ENCODE results near the gene FRMD4B.

Gene FRMD4B

GRCh38 chr3:69403454-69403853, 17.6 kb upstream of the FRMD4B start:
- DNase-seq = no peak

- DNase-seq = no peak
These were observed 14.8 kb upstream of the FRMD4B start for GRCh38 chr3:69400683-69401082.

GRCh38 chr3:69392850-69393249, 7.0 kb upstream of the FRMD4B start:
- no peak for DNase-seq

GRCh38 chr3:69392415-69392814, 6.5 kb upstream of the FRMD4B start:
- DNase-seq = no peak

- DNase-seq = no peak
These were observed 5.7 kb upstream of the FRMD4B start for GRCh38 chr3:69391554-69391953.

- DNase-seq = no peak
These were observed 4.9 kb upstream of the FRMD4B start for GRCh38 chr3:69390771-69391170.

GRCh38 chr3:69389520-69390248, 3.8 kb upstream of the FRMD4B start:
- DNase-seq = no peak

GRCh38 chr3:69388241-69388640, 2.4 kb upstream of the FRMD4B start:
- DNase-seq = no peak

GRCh38 chr3:69386556-69387385, 883 bp upstream of the FRMD4B start:
- no peak for DNase-seq

- no peak for DNase-seq
These were observed 665 bp downstream of the FRMD4B start for GRCh38 chr3:69385123-69385722.

GRCh38 chr3:69384326-69384725, 1.6 kb downstream of the FRMD4B start:
- no peak for DNase-seq

- no peak for DNase-seq
These were observed 6.2 kb downstream of the FRMD4B start for GRCh38 chr3:69379661-69380060.

GRCh38 chr3:69378112-69378802, 7.6 kb downstream of the FRMD4B start:
- DNase-seq = no peak

- no peak for DNase-seq
These were observed 8.6 kb downstream of the FRMD4B start for GRCh38 chr3:69377262-69377661.

GRCh38 chr3:69376731-69377130, 9.2 kb downstream of the FRMD4B start:
- no peak for DNase-seq

GRCh38 chr3:69371816-69372215, 14.1 kb downstream of the FRMD4B start:
- DNase-seq = no peak

GRCh38 chr3:69370901-69371301, 15.0 kb downstream of the FRMD4B start:
- DNase-seq = no peak

GRCh38 chr3:69370156-69370883, 15.6 kb downstream of the FRMD4B start:
- DNase-seq = no peak

GRCh38 chr3:69368129-69368741, 17.7 kb downstream of the FRMD4B start:
- no peak for DNase-seq

GRCh38 chr3:69367586-69367985, 18.3 kb downstream of the FRMD4B start:
- no peak for DNase-seq

- no peak for DNase-seq
These were observed 21.5 kb downstream of the FRMD4B start for GRCh38 chr3:69364354-69364753.

- no peak for DNase-seq
These were observed 25.2 kb downstream of the FRMD4B start for GRCh38 chr3:69360690-69361089.

All from NCI-H1694 (cell line).